K562 (cell line): Measurements from ENCODE around the gene CCL5. TPM values are rescaled to one million over a fixed set of nuclear protein-coding genes. Genes with fewer than 3 reads are reported as not detected.

ENCODE experiments used
- ATAC-seq: fragments of 200-7000 bp; cut with Tn5 transposase; 3 replicates; pipeline ENCODE4 v1.9.1; 2020; ENCODE audit warnings: moderate library complexity
- BruUV-seq: library from RNA; stranded (reverse); fragments of 400-500 nt; replicated peaks from 2 replicates; lab custom pipeline; 2021; lab: Mats Ljungman, UMichigan
- CTCF ChIA-PET: fragments of 300-600 bp; formaldehyde crosslinking; extraction: SDS; loops from one replicate; lab custom pipeline; 2021; ENCODE audit warnings: low intra/inter-chr PET ratio; lab: Yijun Ruan, JAX
- POLR2A ChIA-PET: fragments of 300-600, 350-650 bp; sonication (Branson Sonifier 250); formaldehyde crosslinking; extraction: SDS; loops from one replicate; lab custom pipeline; 2021; ENCODE audit warnings: antibody characterized with exemption, inconsistent platforms; lab: Yijun Ruan, JAX
- DNase-seq, 4 experiments: peaks; one replicate each; pipeline versions ENCODE4 v3.0.0 to v3.0.0-alpha.2; 2011 to 2018; ENCODE audit warnings: low spot score in 3 of 4, mixed read lengths in 3 of 4; ENCODE audit errors: extremely low read depth in 1 of 4
- FAIRE-seq: peaks from 2 replicates; lab custom pipeline; 2011; peaks lifted over from hg19 to GRCh38; lab: Jason Lieb, UNC
- H2AFZ ChIP-seq: 2 replicates; pipeline ENCODE4 v1.6.0; 2011; ENCODE audit warnings: low read depth, low read length, control low read depth, inconsistent platforms
- H3K27ac ChIP-seq: fragments of 200-600 bp; 3 replicates; pipeline ENCODE4 v1.8.0; 2011; ENCODE audit warnings: low read depth, mild to moderate bottlenecking, control low read depth, inconsistent platforms, low read length, moderate library complexity, mixed read lengths; ENCODE audit errors: extremely low read depth
- H3K27me3 ChIP-seq, 2 experiments: fragments of 300-600 bp in 1 of 2; 2 replicates in 1 of 2; 3 replicates in 1 of 2; pipeline versions ENCODE4 v1.6.0 to v1.8.0; 2011; ENCODE audit warnings: inconsistent platforms in 2 of 2, low read length in 2 of 2, mild to moderate bottlenecking in 1 of 2, mixed read lengths in 1 of 2, moderate library complexity in 1 of 2; ENCODE audit not compliant: control insufficient read depth in 2 of 2, insufficient read depth in 2 of 2
- H3K36me3 ChIP-seq: fragments of 300-600 bp; 3 replicates; pipeline ENCODE4 v1.8.0; 2011; ENCODE audit warnings: mild to moderate bottlenecking, low read length, inconsistent platforms; ENCODE audit not compliant: control insufficient read depth, insufficient read depth
- H3K4me1 ChIP-seq, 2 experiments: fragments of 200-600 bp in 1 of 2; replicated peaks in 1 of 2; 2 replicates in 1 of 2; 3 replicates in 1 of 2; pipeline versions ENCODE4 v1.5.1 to v1.8.0; 2011; ENCODE audit warnings: inconsistent platforms in 2 of 2, low read length in 2 of 2, mild to moderate bottlenecking in 1 of 2, mixed read lengths in 1 of 2, moderate library complexity in 1 of 2; ENCODE audit not compliant: control insufficient read depth in 2 of 2, insufficient read depth in 2 of 2
- H3K4me2 ChIP-seq: 2 replicates; pipeline ENCODE4 v1.6.1; 2011; ENCODE audit warnings: low read length, control low read depth, inconsistent platforms, mixed read lengths; ENCODE audit not compliant: insufficient read depth
- H3K4me3 ChIP-seq: fragments of 200-600 bp; sonication (generic), shearing (Covaris generic); 2 replicates; pipeline ENCODE4 v1.5.1; 2016; ENCODE audit warnings: control low read depth, inconsistent platforms
- H3K79me2 ChIP-seq: fragments of 200-600 bp; 3 replicates; pipeline ENCODE4 v1.8.0; 2011; ENCODE audit warnings: low read length, inconsistent platforms; ENCODE audit not compliant: control insufficient read depth, insufficient read depth
- H3K9ac ChIP-seq, 2 experiments: 2 replicates each; pipeline versions ENCODE4 v1.6.0 to v1.6.1; 2011; ENCODE audit warnings: low read depth in 2 of 2, low read length in 2 of 2, control low read depth in 1 of 2, inconsistent platforms in 1 of 2, mild to moderate bottlenecking in 1 of 2, mixed read lengths in 1 of 2; ENCODE audit not compliant: insufficient read depth in 1 of 2
- H3K9me1 ChIP-seq: one replicate; pipeline ENCODE4 v1.6.0; 2011; ENCODE audit warnings: inconsistent platforms, mild to moderate bottlenecking, low read length, moderate library complexity; ENCODE audit not compliant: control insufficient read depth, insufficient read depth
- H3K9me3 ChIP-seq: replicated peaks from 2 replicates; pipeline ENCODE4 v1.5.1; 2011; ENCODE audit warnings: low read depth, low read length, inconsistent platforms; ENCODE audit not compliant: control insufficient read depth, insufficient read depth
- H4K20me1 ChIP-seq: replicated peaks from 2 replicates; pipeline ENCODE4 v1.6.1; 2011; ENCODE audit warnings: low read length, inconsistent platforms, mixed read lengths; ENCODE audit not compliant: control insufficient read depth, insufficient read depth
- ETV1 ChIP-seq: fragments of 450-650 bp; conservative IDR thresholded peaks from 2 replicates; pipeline ENCODE4 v1.6.1; 2016; ENCODE audit warnings: missing genetic modification characterization, control low read depth, low read depth, missing compliant biosample characterization
- MTA3 ChIP-seq: fragments of 450-650 bp; formaldehyde crosslinking; IDR thresholded peaks from 2 replicates; pipeline ENCODE4 v1.6.1; 2017; ENCODE audit warnings: mild to moderate bottlenecking, borderline replicate concordance
- NFYB ChIP-seq: IDR thresholded peaks from 2 replicates; pipeline ENCODE4 v1.6.1; 2011; ENCODE audit warnings: mild to moderate bottlenecking, moderate library complexity; ENCODE audit not compliant: insufficient read length; ENCODE audit errors: extremely low read depth
- PCBP2 ChIP-seq: fragments of 200-400 bp; formaldehyde crosslinking; IDR thresholded peaks from 2 replicates; pipeline ENCODE4 v1.6.1; 2018; ENCODE audit warnings: low read length, low read depth, mild to moderate bottlenecking, moderate library complexity; ENCODE audit not compliant: poor library complexity, severe bottlenecking
- PTRF ChIP-seq: fragments of 450-650 bp; IDR thresholded peaks from 2 replicates; pipeline ENCODE4 v1.6.1; 2016; ENCODE audit warnings: mild to moderate bottlenecking, missing genetic modification characterization, missing compliant biosample characterization
- RFX5 ChIP-seq: IDR thresholded peaks from 2 replicates; pipeline ENCODE4 v1.6.1; 2011; ENCODE audit warnings: low read depth, mild to moderate bottlenecking, improper control_type of control experiment, low read length
- RNF2 ChIP-seq: sonication (generic); IDR thresholded peaks from 2 replicates; pipeline ENCODE4 v1.6.1; 2016
- SPI1 ChIP-seq: IDR thresholded peaks from 2 replicates; pipeline ENCODE4 v1.6.1; 2011; ENCODE audit warnings: low read depth, low read length, control low read depth, borderline replicate concordance
- TBL1XR1 ChIP-seq, 2 experiments: IDR thresholded peaks; 2 replicates each; pipeline ENCODE4 v1.6.1; 2012; ENCODE audit warnings: improper control_type of control experiment in 2 of 2, low read length in 2 of 2, mild to moderate bottlenecking in 1 of 2
- ZEB2 ChIP-seq: fragments of 450-650 bp; IDR thresholded peaks from 2 replicates; pipeline ENCODE4 v1.6.1; 2016
- ZNF24 ChIP-seq: fragments of 450-650 bp; IDR thresholded peaks from 2 replicates; pipeline ENCODE4 v1.6.1; 2016
- ZNF785 ChIP-seq: fragments of 250-450 bp; sonication (Bioruptor Pico); IDR thresholded peaks from 2 replicates; pipeline ENCODE4 v1.4.0; 2020; ENCODE audit warnings: mild to moderate bottlenecking
- WGBS: fragments of 100-300 bp; shearing (Covaris generic); methylation state at CpG from one replicate; pipeline ENCODE4 v1.1.6; 2016; ENCODE audit warnings: low coverage, mixed read lengths; ENCODE audit not compliant: insufficient coverage; ENCODE audit errors: missing lambda C conversion rate; 5-methylcytosine and 5-hydroxymethylcytosine counted together
- in situ Hi-C: fragments of 300-500 bp; cut with MboI; formaldehyde crosslinking; loops from 4 replicates; pipeline ENCODE4 v1.15.0; 2018; ENCODE audit warnings: inconsistent platforms, mixed read lengths
- intact Hi-C: fragments of 100-400 bp; cut with micrococcal nuclease; formaldehyde crosslinking; loops from 2 replicates; pipeline ENCODE4 v1.14.2; 2022
- polyA plus RNA-seq, 8 experiments: library from polyadenylated mRNA; depleted of rRNA in 4 of 8; stranded (reverse) in 5 of 8; unstranded in 3 of 8; fragments of >200 nt; fragmentation: Nextera tagmentation in 2 of 8; fragmentation: Illumina TruSeq in 1 of 8; extraction: Ambion mirVana in 2 of 8; extraction: Trizol in 1 of 8; gene quantifications; 2 replicates each; pipeline versions ENCODE4 v1.2.1 to v1.2.3, GENCODE V29; 2011 to 2014; ENCODE audit warnings: inconsistent platforms in 1 of 8, missing spikeins in 1 of 8
- total RNA-seq, 7 experiments: library from RNA; depleted of rRNA in 6 of 7; stranded (reverse); fragments of >200 nt in 6 of 7; fragmentation: Illumina TruSeq in 2 of 7; extraction: Trizol in 2 of 7; gene quantifications; 2 replicates each; pipeline versions ENCODE4 v1.2.1 to v1.2.3, GENCODE V29; 2011 to 2021; ENCODE audit warnings: low replicate concordance in 1 of 7
- TF ChIP-seq, protein P1 (sequence below), 2 experiments: IDR thresholded peaks; 2 replicates each; pipeline ENCODE4 v1.6.1; 2012; ENCODE audit warnings: improper control_type of control experiment in 2 of 2, low read depth in 2 of 2, low read length in 2 of 2, borderline replicate concordance in 1 of 2
- TF ChIP-seq, protein P2 (sequence below), 3 experiments: IDR thresholded peaks in 2 of 3; conservative IDR thresholded peaks in 1 of 3; 2 replicates each; pipeline ENCODE4 v1.5.1; 2011 to 2012; ENCODE audit warnings: low read length in 3 of 3, mild to moderate bottlenecking in 3 of 3, control low read depth in 2 of 3, improper control_type of control experiment in 1 of 3, inconsistent platforms in 1 of 3, low read depth in 1 of 3, mixed read lengths in 1 of 3, moderate library complexity in 1 of 3; ENCODE audit not compliant: insufficient read depth in 2 of 3
- TF ChIP-seq, protein P3 (sequence below), 2 experiments: fragments of 200-800 bp in 1 of 2; sonication (Bioruptor generic) in 1 of 2; sonication (generic) in 1 of 2; formaldehyde crosslinking in 1 of 2; IDR thresholded peaks in 1 of 2; conservative IDR thresholded peaks in 1 of 2; 2 replicates each; pipeline versions ENCODE4 v1.5.0 to v1.6.1; 2016 to 2020; ENCODE audit warnings: missing compliant biosample characterization in 1 of 2, missing genetic modification characterization in 1 of 2, missing genetic modification reagents in 1 of 2

The CCL5 gene
- total and polyA plus RNA-seq, 9 of the 15 experiments (the other 6 are each of a cell fraction or from before 2014, with no cell fraction given), result 0.18 to 0.59 (median 0.45) TPM; not detected in 1

- no peak overlapping the region for H3K4me2 ChIP-seq
- WGBS, result 43% methylated on average over 8 of the region's 8 CpGs
- peak overlapping the region; percentile 51; the same call in 1 of the 2 replicates for H2AFZ ChIP-seq
- no peaks in the 10 kb centered on the region for H3K9me1 ChIP-seq
- no peaks in the 10 kb centered on the region for H3K79me2 ChIP-seq
- no peaks in the 10 kb centered on the region for H3K27me3 ChIP-seq
- H3K9ac ChIP-seq, result no peak overlapping the region
- no peaks in the 10 kb centered on the region for H4K20me1 ChIP-seq
- intact Hi-C loops, result no loop called here
- no TSS peak for BruUV-seq
- H3K4me1 ChIP-seq, result peaks cover 2 to 5% of the 10 kb centered on the region in 2 experiments; a peak in 2 of 5 replicates
- peak; percentile 75 for ATAC-seq
- H3K9me3 ChIP-seq, result no peaks in the 10 kb centered on the region
- ChIA-PET CTCF (interaction anchor here (0.6 to 0.7 kb wide), 2 partner anchors 64 to 260 kb away, joined by 3 read pairs; no protein-coding TSS in a partner anchor), POLR2A (interaction anchor here (0.7 to 1.6 kb wide), 7 partner anchors 8 to 92 kb away, joined by 3 to 6 read pairs (median 3); partner anchors contain the start of gene CCL5)
- no peak overlapping the region for H3K27ac ChIP-seq
- no peak overlapping the region for H3K4me3 ChIP-seq
- no peak for FAIRE-seq
- no peaks in the 10 kb centered on the region for H3K36me3 ChIP-seq
- in situ Hi-C loops, result no loop called here
- TF ChIP-seq TBL1XR1 (IDR thresholded peaks at IDR 0.05; ENCODE audit: low read length in 2 of 2) (no peak), SPI1 (peak; percentile 33; the same call in 1 of the 2 replicates), MTA3 (no peak), RFX5 (no peak), RNF2 (no peak), ZNF785 (CRISPR knock-in tag) (no peak), ZNF24 (no peak), PTRF (no peak), ZEB2 (no peak), NFYB (no peak), ETV1 (tag) (0 out of 2 replicates have a peak, but pooled peaks have one; percentile 21), PCBP2 (no peak)
- TF ChIP-seq, protein P1, sequence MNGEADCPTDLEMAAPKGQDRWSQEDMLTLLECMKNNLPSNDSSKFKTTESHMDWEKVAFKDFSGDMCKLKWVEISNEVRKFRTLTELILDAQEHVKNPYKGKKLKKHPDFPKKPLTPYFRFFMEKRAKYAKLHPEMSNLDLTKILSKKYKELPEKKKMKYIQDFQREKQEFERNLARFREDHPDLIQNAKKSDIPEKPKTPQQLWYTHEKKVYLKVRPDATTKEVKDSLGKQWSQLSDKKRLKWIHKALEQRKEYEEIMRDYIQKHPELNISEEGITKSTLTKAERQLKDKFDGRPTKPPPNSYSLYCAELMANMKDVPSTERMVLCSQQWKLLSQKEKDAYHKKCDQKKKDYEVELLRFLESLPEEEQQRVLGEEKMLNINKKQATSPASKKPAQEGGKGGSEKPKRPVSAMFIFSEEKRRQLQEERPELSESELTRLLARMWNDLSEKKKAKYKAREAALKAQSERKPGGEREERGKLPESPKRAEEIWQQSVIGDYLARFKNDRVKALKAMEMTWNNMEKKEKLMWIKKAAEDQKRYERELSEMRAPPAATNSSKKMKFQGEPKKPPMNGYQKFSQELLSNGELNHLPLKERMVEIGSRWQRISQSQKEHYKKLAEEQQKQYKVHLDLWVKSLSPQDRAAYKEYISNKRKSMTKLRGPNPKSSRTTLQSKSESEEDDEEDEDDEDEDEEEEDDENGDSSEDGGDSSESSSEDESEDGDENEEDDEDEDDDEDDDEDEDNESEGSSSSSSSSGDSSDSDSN (IDR thresholded peaks at IDR 0.05; ENCODE audit: borderline replicate concordance in 1 of 2, low read depth in 2 of 2, low read length in 2 of 2), result no peak
- TF ChIP-seq, protein P2, sequence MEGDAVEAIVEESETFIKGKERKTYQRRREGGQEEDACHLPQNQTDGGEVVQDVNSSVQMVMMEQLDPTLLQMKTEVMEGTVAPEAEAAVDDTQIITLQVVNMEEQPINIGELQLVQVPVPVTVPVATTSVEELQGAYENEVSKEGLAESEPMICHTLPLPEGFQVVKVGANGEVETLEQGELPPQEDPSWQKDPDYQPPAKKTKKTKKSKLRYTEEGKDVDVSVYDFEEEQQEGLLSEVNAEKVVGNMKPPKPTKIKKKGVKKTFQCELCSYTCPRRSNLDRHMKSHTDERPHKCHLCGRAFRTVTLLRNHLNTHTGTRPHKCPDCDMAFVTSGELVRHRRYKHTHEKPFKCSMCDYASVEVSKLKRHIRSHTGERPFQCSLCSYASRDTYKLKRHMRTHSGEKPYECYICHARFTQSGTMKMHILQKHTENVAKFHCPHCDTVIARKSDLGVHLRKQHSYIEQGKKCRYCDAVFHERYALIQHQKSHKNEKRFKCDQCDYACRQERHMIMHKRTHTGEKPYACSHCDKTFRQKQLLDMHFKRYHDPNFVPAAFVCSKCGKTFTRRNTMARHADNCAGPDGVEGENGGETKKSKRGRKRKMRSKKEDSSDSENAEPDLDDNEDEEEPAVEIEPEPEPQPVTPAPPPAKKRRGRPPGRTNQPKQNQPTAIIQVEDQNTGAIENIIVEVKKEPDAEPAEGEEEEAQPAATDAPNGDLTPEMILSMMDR (IDR thresholded peaks at IDR 0.05 in 2 of 3, conservative IDR thresholded peaks at IDR 0.05 in 1 of 3; ENCODE audit: insufficient read depth in 2 of 3, low read depth in 1 of 3, low read length in 3 of 3), result peak in 2 of 3 experiments; percentile 8 to 10; a peak in 1 of 6 replicates
- TF ChIP-seq, protein P3, sequence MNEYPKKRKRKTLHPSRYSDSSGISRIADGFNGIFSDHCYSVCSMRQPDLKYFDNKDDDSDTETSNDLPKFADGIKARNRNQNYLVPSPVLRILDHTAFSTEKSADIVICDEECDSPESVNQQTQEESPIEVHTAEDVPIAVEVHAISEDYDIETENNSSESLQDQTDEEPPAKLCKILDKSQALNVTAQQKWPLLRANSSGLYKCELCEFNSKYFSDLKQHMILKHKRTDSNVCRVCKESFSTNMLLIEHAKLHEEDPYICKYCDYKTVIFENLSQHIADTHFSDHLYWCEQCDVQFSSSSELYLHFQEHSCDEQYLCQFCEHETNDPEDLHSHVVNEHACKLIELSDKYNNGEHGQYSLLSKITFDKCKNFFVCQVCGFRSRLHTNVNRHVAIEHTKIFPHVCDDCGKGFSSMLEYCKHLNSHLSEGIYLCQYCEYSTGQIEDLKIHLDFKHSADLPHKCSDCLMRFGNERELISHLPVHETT (CRISPR knock-in tag; conservative IDR thresholded peaks at IDR 0.05 in 1 of 2, IDR thresholded peaks at IDR 0.05 in 1 of 2), result no peak
- DNase-seq, result no peak
These were observed 9.0 kb downstream of the CCL5 start for GRCh38 chr17:35870906-35871819.
